WTC11 (cell line): ENCODE results near the gene UFC1. TPM values are rescaled to one million over a fixed set of nuclear protein-coding genes. Genes with fewer than 3 reads are reported as not detected.

Experiments
- ELF4 ChIP-seq: sonication (generic); formaldehyde crosslinking; IDR thresholded peaks from 2 replicates; pipeline ENCODE4 v1.8.1; 2022; ENCODE audit warnings: low read depth, mild to moderate bottlenecking, moderate library complexity, missing genetic modification reagents
- ETV6 ChIP-seq: sonication (generic); formaldehyde crosslinking; IDR thresholded peaks from 2 replicates; pipeline ENCODE4 v1.8.1; 2022; ENCODE audit warnings: mild to moderate bottlenecking, missing genetic modification reagents
- GRHL2 ChIP-seq: fragments of 250-450 bp; sonication (Bioruptor Pico); IDR thresholded peaks from 2 replicates; pipeline ENCODE4 v1.8.0; 2022; ENCODE audit warnings: mild to moderate bottlenecking, moderate library complexity; ENCODE audit not compliant: insufficient replicate concordance, severe bottlenecking
- GTF2I ChIP-seq: fragments of 250-450 bp; sonication (Bioruptor Pico); conservative IDR thresholded peaks from 2 replicates; pipeline ENCODE4 v1.4.0; 2021; ENCODE audit warnings: mild to moderate bottlenecking
- JUN ChIP-seq: sonication (generic); formaldehyde crosslinking; IDR thresholded peaks from 2 replicates; pipeline ENCODE4 v1.8.0; 2023; ENCODE audit warnings: mild to moderate bottlenecking, missing genetic modification reagents
- NFE2L1 ChIP-seq: sonication (generic); formaldehyde crosslinking; IDR thresholded peaks from 2 replicates; pipeline ENCODE4 v1.8.1; 2023; ENCODE audit warnings: missing genetic modification reagents
- PRRX2 ChIP-seq: fragments of 250-450 bp; sonication (Bioruptor Pico); IDR thresholded peaks from 2 replicates; pipeline ENCODE4 v1.8.0; 2021; ENCODE audit warnings: mild to moderate bottlenecking
- TEAD1 ChIP-seq: sonication (generic); formaldehyde crosslinking; IDR thresholded peaks from 2 replicates; pipeline ENCODE4 v1.8.0; 2022; ENCODE audit warnings: mild to moderate bottlenecking, missing genetic modification reagents
- ZBTB21 ChIP-seq: sonication (generic); formaldehyde crosslinking; IDR thresholded peaks from 2 replicates; pipeline ENCODE4 v1.8.1; 2023; ENCODE audit warnings: mild to moderate bottlenecking, missing genetic modification reagents, borderline replicate concordance
- ZNF138 ChIP-seq: sonication (generic); formaldehyde crosslinking; conservative IDR thresholded peaks from 2 replicates; pipeline ENCODE4 v1.8.1; 2022; ENCODE audit warnings: mild to moderate bottlenecking, moderate library complexity, missing genetic modification reagents
- ZNF232 ChIP-seq: sonication (generic); formaldehyde crosslinking; IDR thresholded peaks from 2 replicates; pipeline ENCODE4 v1.8.0; 2022; ENCODE audit warnings: mild to moderate bottlenecking, missing genetic modification reagents
- ZNF396 ChIP-seq: fragments of 250-450 bp; sonication (Bioruptor Pico); IDR thresholded peaks from 2 replicates; pipeline ENCODE4 v1.8.0; 2021; ENCODE audit warnings: mild to moderate bottlenecking, moderate library complexity, borderline replicate concordance
- ZNF671 ChIP-seq: fragments of 250-450 bp; sonication (Bioruptor Pico); IDR thresholded peaks from 2 replicates; pipeline ENCODE4 v1.8.0; 2021; ENCODE audit warnings: mild to moderate bottlenecking
- total RNA-seq: library from RNA; stranded (reverse); gene quantifications from 3 replicates; pipeline ENCODE4 v1.2.3, GENCODE V29; 2021
- TF ChIP-seq, protein P1 (sequence below): sonication (generic); formaldehyde crosslinking; IDR thresholded peaks from 2 replicates; pipeline ENCODE4 v1.8.0; 2022; ENCODE audit warnings: missing genetic modification reagents
- TF ChIP-seq, protein P2 (sequence below): fragments of 250-450 bp; sonication (Bioruptor Pico); IDR thresholded peaks from 2 replicates; pipeline ENCODE4 v1.8.0; 2021; ENCODE audit warnings: mild to moderate bottlenecking
- TF ChIP-seq, protein P3 (sequence below): sonication (generic); formaldehyde crosslinking; IDR thresholded peaks from 2 replicates; pipeline ENCODE4 v1.8.0; 2022; ENCODE audit warnings: mild to moderate bottlenecking, missing genetic modification reagents
- TF ChIP-seq, protein P4 (sequence below): sonication (generic); formaldehyde crosslinking; IDR thresholded peaks from 2 replicates; pipeline ENCODE4 v1.8.0; 2022; ENCODE audit warnings: mild to moderate bottlenecking, missing genetic modification reagents
- TF ChIP-seq, protein P5 (sequence below): sonication (generic); formaldehyde crosslinking; IDR thresholded peaks from 2 replicates; pipeline ENCODE4 v1.8.1; 2023; ENCODE audit warnings: mild to moderate bottlenecking, moderate library complexity, missing genetic modification reagents
- TF ChIP-seq, protein P6 (sequence below): sonication (generic); formaldehyde crosslinking; IDR thresholded peaks from 2 replicates; pipeline ENCODE4 v1.8.1; 2023; ENCODE audit warnings: mild to moderate bottlenecking, missing genetic modification reagents
- TF ChIP-seq, protein P7 (sequence below): fragments of 250-450 bp; sonication (Bioruptor Pico); IDR thresholded peaks from 2 replicates; pipeline ENCODE4 v2.1.2; 2022; ENCODE audit warnings: mild to moderate bottlenecking, moderate library complexity
- TF ChIP-seq, protein P8 (sequence below): sonication (generic); formaldehyde crosslinking; IDR thresholded peaks from 2 replicates; pipeline ENCODE4 v1.8.1; 2023; ENCODE audit warnings: mild to moderate bottlenecking, missing genetic modification reagents

The UFC1 gene
- total RNA-seq, 1 experiment from 2014 or later = 56.2 TPM

DNA sequence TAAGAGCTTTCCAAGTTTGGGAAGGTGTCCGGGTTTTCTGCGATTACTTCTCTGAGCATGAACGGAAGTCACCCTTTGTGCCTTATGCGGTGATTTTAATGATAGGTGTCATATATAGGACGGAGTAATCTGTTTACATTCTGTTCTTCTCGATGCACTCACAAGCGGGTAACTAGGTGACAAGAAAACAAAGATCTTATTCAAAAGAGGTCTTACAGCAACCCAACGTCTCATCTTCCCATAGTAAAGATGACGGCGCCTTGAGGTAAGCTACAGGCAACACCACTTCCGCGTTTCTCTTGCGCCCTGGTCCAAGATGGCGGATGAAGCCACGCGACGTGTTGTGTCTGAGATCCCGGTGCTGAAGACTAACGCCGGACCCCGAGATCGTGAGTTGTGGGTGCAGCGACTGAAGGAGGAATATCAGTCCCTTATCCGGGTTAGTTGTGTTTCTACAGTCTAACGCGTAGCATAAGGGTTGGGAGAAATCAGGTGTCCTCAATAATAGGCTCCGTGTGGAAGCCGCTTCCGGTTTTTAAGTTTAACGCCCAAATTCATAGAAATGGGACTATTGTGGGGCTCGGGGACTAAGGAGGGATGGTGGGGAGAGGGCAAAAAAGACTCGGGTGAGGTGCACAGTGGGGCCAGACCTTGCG is at the start of gene UFC1 (continued):
- TF ChIP-seq, protein P1, sequence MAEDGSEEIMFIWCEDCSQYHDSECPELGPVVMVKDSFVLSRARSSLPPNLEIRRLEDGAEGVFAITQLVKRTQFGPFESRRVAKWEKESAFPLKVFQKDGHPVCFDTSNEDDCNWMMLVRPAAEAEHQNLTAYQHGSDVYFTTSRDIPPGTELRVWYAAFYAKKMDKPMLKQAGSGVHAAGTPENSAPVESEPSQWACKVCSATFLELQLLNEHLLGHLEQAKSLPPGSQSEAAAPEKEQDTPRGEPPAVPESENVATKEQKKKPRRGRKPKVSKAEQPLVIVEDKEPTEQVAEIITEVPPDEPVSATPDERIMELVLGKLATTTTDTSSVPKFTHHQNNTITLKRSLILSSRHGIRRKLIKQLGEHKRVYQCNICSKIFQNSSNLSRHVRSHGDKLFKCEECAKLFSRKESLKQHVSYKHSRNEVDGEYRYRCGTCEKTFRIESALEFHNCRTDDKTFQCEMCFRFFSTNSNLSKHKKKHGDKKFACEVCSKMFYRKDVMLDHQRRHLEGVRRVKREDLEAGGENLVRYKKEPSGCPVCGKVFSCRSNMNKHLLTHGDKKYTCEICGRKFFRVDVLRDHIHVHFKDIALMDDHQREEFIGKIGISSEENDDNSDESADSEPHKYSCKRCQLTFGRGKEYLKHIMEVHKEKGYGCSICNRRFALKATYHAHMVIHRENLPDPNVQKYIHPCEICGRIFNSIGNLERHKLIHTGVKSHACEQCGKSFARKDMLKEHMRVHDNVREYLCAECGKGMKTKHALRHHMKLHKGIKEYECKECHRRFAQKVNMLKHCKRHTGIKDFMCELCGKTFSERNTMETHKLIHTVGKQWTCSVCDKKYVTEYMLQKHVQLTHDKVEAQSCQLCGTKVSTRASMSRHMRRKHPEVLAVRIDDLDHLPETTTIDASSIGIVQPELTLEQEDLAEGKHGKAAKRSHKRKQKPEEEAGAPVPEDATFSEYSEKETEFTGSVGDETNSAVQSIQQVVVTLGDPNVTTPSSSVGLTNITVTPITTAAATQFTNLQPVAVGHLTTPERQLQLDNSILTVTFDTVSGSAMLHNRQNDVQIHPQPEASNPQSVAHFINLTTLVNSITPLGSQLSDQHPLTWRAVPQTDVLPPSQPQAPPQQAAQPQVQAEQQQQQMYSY (CRISPR knock-in tag) = peak; percentile 22; the same call in 1 of the 2 replicates
- TF ChIP-seq GRHL2 (CRISPR knock-in tag) (no peak), ZNF232 (no peak), ZNF671 (CRISPR knock-in tag) (no peak), GTF2I (no peak), PRRX2 (CRISPR knock-in tag) (no peak), ETV6 (CRISPR knock-in tag) (peak; percentile 86), TEAD1 (CRISPR knock-in tag) (no peak), NFE2L1 (CRISPR knock-in tag) (no peak), ZBTB21 (CRISPR knock-in tag) (no peak), JUN (CRISPR knock-in tag) (no peak), ZNF396 (CRISPR knock-in tag) (no peak), ZNF138 (CRISPR knock-in tag) (no peak), ELF4 (CRISPR knock-in tag) (no peak)
- TF ChIP-seq, protein P2, sequence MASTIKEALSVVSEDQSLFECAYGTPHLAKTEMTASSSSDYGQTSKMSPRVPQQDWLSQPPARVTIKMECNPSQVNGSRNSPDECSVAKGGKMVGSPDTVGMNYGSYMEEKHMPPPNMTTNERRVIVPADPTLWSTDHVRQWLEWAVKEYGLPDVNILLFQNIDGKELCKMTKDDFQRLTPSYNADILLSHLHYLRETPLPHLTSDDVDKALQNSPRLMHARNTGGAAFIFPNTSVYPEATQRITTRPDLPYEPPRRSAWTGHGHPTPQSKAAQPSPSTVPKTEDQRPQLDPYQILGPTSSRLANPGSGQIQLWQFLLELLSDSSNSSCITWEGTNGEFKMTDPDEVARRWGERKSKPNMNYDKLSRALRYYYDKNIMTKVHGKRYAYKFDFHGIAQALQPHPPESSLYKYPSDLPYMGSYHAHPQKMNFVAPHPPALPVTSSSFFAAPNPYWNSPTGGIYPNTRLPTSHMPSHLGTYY (CRISPR knock-in tag) = no peak
- TF ChIP-seq, protein P3, sequence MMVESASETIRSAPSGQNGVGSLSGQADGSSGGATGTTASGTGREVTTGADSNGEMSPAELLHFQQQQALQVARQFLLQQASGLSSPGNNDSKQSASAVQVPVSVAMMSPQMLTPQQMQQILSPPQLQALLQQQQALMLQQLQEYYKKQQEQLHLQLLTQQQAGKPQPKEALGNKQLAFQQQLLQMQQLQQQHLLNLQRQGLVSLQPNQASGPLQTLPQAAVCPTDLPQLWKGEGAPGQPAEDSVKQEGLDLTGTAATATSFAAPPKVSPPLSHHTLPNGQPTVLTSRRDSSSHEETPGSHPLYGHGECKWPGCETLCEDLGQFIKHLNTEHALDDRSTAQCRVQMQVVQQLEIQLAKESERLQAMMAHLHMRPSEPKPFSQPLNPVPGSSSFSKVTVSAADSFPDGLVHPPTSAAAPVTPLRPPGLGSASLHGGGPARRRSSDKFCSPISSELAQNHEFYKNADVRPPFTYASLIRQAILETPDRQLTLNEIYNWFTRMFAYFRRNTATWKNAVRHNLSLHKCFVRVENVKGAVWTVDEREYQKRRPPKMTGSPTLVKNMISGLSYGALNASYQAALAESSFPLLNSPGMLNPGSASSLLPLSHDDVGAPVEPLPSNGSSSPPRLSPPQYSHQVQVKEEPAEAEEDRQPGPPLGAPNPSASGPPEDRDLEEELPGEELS (CRISPR knock-in tag) = peak; percentile 59; the same call in 1 of the 2 replicates
- TF ChIP-seq, protein P4, sequence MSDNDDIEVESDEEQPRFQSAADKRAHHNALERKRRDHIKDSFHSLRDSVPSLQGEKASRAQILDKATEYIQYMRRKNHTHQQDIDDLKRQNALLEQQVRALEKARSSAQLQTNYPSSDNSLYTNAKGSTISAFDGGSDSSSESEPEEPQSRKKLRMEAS (CRISPR knock-in tag) = peak; percentile 74; the same call in 1 of the 2 replicates
- TF ChIP-seq, protein P5, sequence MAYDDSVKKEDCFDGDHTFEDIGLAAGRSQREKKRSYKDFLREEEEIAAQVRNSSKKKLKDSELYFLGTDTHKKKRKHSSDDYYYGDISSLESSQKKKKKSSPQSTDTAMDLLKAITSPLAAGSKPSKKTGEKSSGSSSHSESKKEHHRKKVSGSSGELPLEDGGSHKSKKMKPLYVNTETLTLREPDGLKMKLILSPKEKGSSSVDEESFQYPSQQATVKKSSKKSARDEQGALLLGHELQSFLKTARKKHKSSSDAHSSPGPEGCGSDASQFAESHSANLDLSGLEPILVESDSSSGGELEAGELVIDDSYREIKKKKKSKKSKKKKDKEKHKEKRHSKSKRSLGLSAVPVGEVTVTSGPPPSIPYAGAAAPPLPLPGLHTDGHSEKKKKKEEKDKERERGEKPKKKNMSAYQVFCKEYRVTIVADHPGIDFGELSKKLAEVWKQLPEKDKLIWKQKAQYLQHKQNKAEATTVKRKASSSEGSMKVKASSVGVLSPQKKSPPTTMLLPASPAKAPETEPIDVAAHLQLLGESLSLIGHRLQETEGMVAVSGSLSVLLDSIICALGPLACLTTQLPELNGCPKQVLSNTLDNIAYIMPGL (CRISPR knock-in tag) = 0 out of 2 replicates have a peak, but pooled peaks have one; percentile 47
- TF ChIP-seq, protein P6, sequence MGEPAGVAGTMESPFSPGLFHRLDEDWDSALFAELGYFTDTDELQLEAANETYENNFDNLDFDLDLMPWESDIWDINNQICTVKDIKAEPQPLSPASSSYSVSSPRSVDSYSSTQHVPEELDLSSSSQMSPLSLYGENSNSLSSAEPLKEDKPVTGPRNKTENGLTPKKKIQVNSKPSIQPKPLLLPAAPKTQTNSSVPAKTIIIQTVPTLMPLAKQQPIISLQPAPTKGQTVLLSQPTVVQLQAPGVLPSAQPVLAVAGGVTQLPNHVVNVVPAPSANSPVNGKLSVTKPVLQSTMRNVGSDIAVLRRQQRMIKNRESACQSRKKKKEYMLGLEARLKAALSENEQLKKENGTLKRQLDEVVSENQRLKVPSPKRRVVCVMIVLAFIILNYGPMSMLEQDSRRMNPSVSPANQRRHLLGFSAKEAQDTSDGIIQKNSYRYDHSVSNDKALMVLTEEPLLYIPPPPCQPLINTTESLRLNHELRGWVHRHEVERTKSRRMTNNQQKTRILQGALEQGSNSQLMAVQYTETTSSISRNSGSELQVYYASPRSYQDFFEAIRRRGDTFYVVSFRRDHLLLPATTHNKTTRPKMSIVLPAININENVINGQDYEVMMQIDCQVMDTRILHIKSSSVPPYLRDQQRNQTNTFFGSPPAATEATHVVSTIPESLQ (CRISPR knock-in tag) = no peak
- TF ChIP-seq, protein P7, sequence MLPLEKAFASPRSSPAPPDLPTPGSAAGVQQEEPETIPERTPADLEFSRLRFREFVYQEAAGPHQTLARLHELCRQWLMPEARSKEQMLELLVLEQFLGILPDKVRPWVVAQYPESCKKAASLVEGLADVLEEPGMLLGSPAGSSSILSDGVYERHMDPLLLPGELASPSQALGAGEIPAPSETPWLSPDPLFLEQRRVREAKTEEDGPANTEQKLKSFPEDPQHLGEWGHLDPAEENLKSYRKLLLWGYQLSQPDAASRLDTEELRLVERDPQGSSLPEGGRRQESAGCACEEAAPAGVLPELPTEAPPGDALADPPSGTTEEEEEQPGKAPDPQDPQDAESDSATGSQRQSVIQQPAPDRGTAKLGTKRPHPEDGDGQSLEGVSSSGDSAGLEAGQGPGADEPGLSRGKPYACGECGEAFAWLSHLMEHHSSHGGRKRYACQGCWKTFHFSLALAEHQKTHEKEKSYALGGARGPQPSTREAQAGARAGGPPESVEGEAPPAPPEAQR (CRISPR knock-in tag) = no peak
- TF ChIP-seq, protein P8, sequence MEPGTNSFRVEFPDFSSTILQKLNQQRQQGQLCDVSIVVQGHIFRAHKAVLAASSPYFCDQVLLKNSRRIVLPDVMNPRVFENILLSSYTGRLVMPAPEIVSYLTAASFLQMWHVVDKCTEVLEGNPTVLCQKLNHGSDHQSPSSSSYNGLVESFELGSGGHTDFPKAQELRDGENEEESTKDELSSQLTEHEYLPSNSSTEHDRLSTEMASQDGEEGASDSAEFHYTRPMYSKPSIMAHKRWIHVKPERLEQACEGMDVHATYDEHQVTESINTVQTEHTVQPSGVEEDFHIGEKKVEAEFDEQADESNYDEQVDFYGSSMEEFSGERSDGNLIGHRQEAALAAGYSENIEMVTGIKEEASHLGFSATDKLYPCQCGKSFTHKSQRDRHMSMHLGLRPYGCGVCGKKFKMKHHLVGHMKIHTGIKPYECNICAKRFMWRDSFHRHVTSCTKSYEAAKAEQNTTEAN (CRISPR knock-in tag) = no peak
